ENCODE measurements around the gene PRKG1. TPM values are rescaled to one million over a fixed set of nuclear protein-coding genes. Genes with fewer than 3 reads are reported as not detected.
"Not testable (repeated sequence)": the region's sequence is repeated elsewhere in the genome, so short reads cannot be mapped to it uniquely, and the experiment has no call there.

The PRKG1 gene
- total and polyA plus RNA-seq, 2 of the 8 experiments (the other 6 are each of a cell fraction or from before 2014, with no cell fraction given): 4.2 to 15.2 TPM

GRCh38 chr10:51340845-51341610, 266.7 kb downstream of the PRKG1 start (continued):
- TF ChIP-seq RAD21 (IDR thresholded peaks at IDR 0.05 in 1 of 2, conservative IDR thresholded peaks at IDR 0.05 in 1 of 2; ENCODE audit: low read depth in 2 of 2, low read length in 2 of 2): no peak
- TF ChIP-seq BCL11A (IDR thresholded peaks at IDR 0.05; ENCODE audit: low read depth in 2 of 2, low read length in 2 of 2): no peak
- TF ChIP-seq EZH2 (IDR thresholded peaks at IDR 0.05; ENCODE audit: low read depth, low read length, severe bottlenecking): no peak
- no peak for TF ChIP-seq BACH1 (IDR thresholded peaks at IDR 0.05; ENCODE audit: low read length)
- TF ChIP-seq POLR2AphosphoS5 (IDR thresholded peaks at IDR 0.05; ENCODE audit: low read depth, low read length): no peak
- no peak for TF ChIP-seq SAP30 (IDR thresholded peaks at IDR 0.05; ENCODE audit: insufficient read depth, insufficient replicate concordance, low read length)
- TF ChIP-seq SUZ12 (IDR thresholded peaks at IDR 0.05; ENCODE audit: low read length): no peak
- no peak for TF ChIP-seq ZNF274 (IDR thresholded peaks at IDR 0.05; ENCODE audit: borderline replicate concordance, extremely low read depth, low read length)
- no peak for TF ChIP-seq PHF8 (conservative IDR thresholded peaks at IDR 0.05; ENCODE audit: low read depth, low read length)

- CTCF ChIA-PET (ENCODE audit: partially characterized antibody); H3K4me2 ChIP-seq (ENCODE audit: insufficient read depth in 1 of 2, low read depth in 2 of 2, low read length in 2 of 2); H2BK20ac ChIP-seq (ENCODE audit: low read length); DNase-seq (ENCODE audit: low read depth in 1 of 2, low spot score in 2 of 2); H2BK15ac ChIP-seq (ENCODE audit: low read length); H4K20me1 ChIP-seq (replicated peaks in 1 of 2; ENCODE audit: control insufficient read depth in 1 of 2, insufficient read depth in 2 of 2, low read length in 2 of 2); H3K27me3 ChIP-seq (replicated peaks in 1 of 4; ENCODE audit: control insufficient read depth in 3 of 4, extremely low read depth in 1 of 4, insufficient read depth in 3 of 4, low read length in 3 of 4); H2AFZ ChIP-seq (ENCODE audit: low read length); H3K23ac ChIP-seq (ENCODE audit: insufficient read length); H3K4me1 ChIP-seq (replicated peaks in 1 of 4; ENCODE audit: control insufficient read depth in 3 of 4, insufficient read depth in 4 of 4, low read length in 3 of 4); H3K23me2 ChIP-seq (ENCODE audit: low read depth, low read length); H3K79me1 ChIP-seq (ENCODE audit: low read depth, low read length); H3K14ac ChIP-seq (ENCODE audit: insufficient read length); POLR2A ChIA-PET (ENCODE audit: partially characterized antibody); H3K4me3 ChIP-seq (ENCODE audit: extremely low read depth in 1 of 4, insufficient read depth in 2 of 4, low read depth in 3 of 4, low read length in 4 of 4); H2BK5ac ChIP-seq (ENCODE audit: low read depth, low read length); H2BK12ac ChIP-seq (ENCODE audit: low read depth, low read length); H2AK5ac ChIP-seq (ENCODE audit: low read depth, low read length); H4K8ac ChIP-seq (ENCODE audit: extremely low read depth, insufficient read depth, low read length); H3K79me2 ChIP-seq (ENCODE audit: control insufficient read depth in 1 of 2, insufficient read depth in 2 of 2, low read length in 2 of 2); H4K5ac ChIP-seq (ENCODE audit: insufficient read length, low read depth, low read length); H3K56ac ChIP-seq (replicated peaks; ENCODE audit: insufficient read length, low read depth, low read length); H3K36me3 ChIP-seq (ENCODE audit: control insufficient read depth in 2 of 4, insufficient read depth in 4 of 4, low read length in 3 of 4); H3K9me3 ChIP-seq (ENCODE audit: insufficient read depth in 2 of 2, low read depth in 1 of 2, low read length in 1 of 2); H3K18ac ChIP-seq (ENCODE audit: extremely low read depth, low read length); H4K91ac ChIP-seq (replicated peaks; ENCODE audit: insufficient read length, low read length); H3K27ac ChIP-seq (ENCODE audit: low read depth, low read length); H3K4ac ChIP-seq (replicated peaks; ENCODE audit: insufficient read length, low read depth, low read length); FAIRE-seq; H2BK120ac ChIP-seq (replicated peaks; ENCODE audit: low read depth, low read length); H3K9ac ChIP-seq (replicated peaks in 1 of 4; ENCODE audit: extremely low read depth in 1 of 4, low read depth in 3 of 4, low read length in 3 of 4): not testable (repeated sequence)
- WGBS, 2 experiments (ENCODE audit: extremely low coverage in 1 of 2, insufficient coverage in 1 of 2, insufficient read length in 1 of 2, insufficient replicate concordance in 2 of 2, low coverage in 1 of 2, low lambda C conversion rate in 2 of 2, missing lambda C conversion rate in 1 of 2): 100% methylated on average over 3 of the region's 3 CpGs; no CpG with 5 or more reads in 1 of the 2 experiments
These were observed 267.5 kb downstream of the PRKG1 start for GRCh38 chr10:51341745-51342144.

All from H1 (cell line).